Measurements from ENCODE around the gene LFNG.
A peak's percentile ranks its signal among the peaks of the same experiment; 100 is the strongest.

Gene LFNG

GRCh38 chr7:2478399-2478785, 41.2 kb upstream of the LFNG start:
- H3K4me3 ChIP-seq (ENCODE audit: control insufficient read depth, low read depth, low read length), result no peak overlapping the region
- peak; percentile 65 for DNase-seq (ENCODE audit: low read depth)
- TF ChIP-seq CTCF (conservative IDR thresholded peaks at IDR 0.05; ENCODE audit: control insufficient read depth, insufficient read depth, low read depth, low read length), result no peak

GRCh38 chr7:2478800-2479199, 40.8 kb upstream of the LFNG start:
- no peak for TF ChIP-seq CTCF (conservative IDR thresholded peaks at IDR 0.05; ENCODE audit: control insufficient read depth, insufficient read depth, low read depth, low read length)
- no peak overlapping the region for H3K4me3 ChIP-seq (ENCODE audit: control insufficient read depth, low read depth, low read length)
- DNase-seq (ENCODE audit: low read depth), result no peak

- no peak overlapping the region for H3K4me3 ChIP-seq (ENCODE audit: control insufficient read depth, low read depth, low read length)
- TF ChIP-seq CTCF (conservative IDR thresholded peaks at IDR 0.05; ENCODE audit: control insufficient read depth, insufficient read depth, low read depth, low read length), result no peak
- no peak for DNase-seq (ENCODE audit: low read depth)
Observed at GRCh38 chr7:2479276-2480069, 40.1 kb upstream of the LFNG start.

- peak; percentile 21 for DNase-seq (ENCODE audit: low read depth)
- H3K4me3 ChIP-seq (ENCODE audit: control insufficient read depth, low read depth, low read length), result no peak overlapping the region
- no peak for TF ChIP-seq CTCF (conservative IDR thresholded peaks at IDR 0.05; ENCODE audit: control insufficient read depth, insufficient read depth, low read depth, low read length)
Observed at GRCh38 chr7:2480070-2480408, 39.5 kb upstream of the LFNG start.

GRCh38 chr7:2481195-2481594, 38.4 kb upstream of the LFNG start:
- DNase-seq (ENCODE audit: low read depth), result no peak
- H3K4me3 ChIP-seq (ENCODE audit: control insufficient read depth, low read depth, low read length), result no peak overlapping the region
- no peak for TF ChIP-seq CTCF (conservative IDR thresholded peaks at IDR 0.05; ENCODE audit: control insufficient read depth, insufficient read depth, low read depth, low read length)

- TF ChIP-seq CTCF (conservative IDR thresholded peaks at IDR 0.05; ENCODE audit: control insufficient read depth, insufficient read depth, low read depth, low read length), result no peak
Observed at GRCh38 chr7:2482725-2483451, 36.7 kb upstream of the LFNG start.

More at GRCh38 chr7:2482725-2483451, 36.7 kb upstream of the LFNG start:
- H3K4me3 ChIP-seq (ENCODE audit: control insufficient read depth, low read depth, low read length), result no peak overlapping the region
- peak; percentile 33 for DNase-seq (ENCODE audit: low read depth)

All from fibroblast of mammary gland (primary cell).